ENCODE results near the gene BMP2. TPM values are rescaled to one million over a fixed set of nuclear protein-coding genes. Genes with fewer than 3 reads are reported as not detected.

The BMP2 gene
- total RNA-seq, 6 donors from 2014 or later = 11.5 to 90.0 (median 29.2) TPM

DNA sequence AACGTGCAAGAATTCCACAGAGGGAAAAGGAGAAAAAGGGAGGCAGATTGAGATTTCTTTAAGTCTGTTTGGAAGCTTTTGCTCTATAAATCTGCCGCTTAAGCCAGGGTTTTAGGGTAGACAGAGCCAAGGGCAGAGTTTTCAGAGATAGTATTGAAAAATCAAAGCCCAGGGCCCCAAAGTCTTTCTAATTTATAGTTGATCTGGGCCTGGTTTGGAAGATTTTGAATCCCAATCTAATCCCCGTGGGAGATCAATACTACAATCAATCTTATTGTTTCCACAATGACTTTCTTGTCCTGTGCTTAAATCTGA is 3.3 kb downstream of the BMP2 start:
- TF ChIP-seq EP300 (IDR thresholded peaks at IDR 0.05) = no peak
- no peak for TF ChIP-seq POLR2AphosphoS5 (IDR thresholded peaks at IDR 0.05)
- TF ChIP-seq POLR2A (IDR thresholded peaks at IDR 0.05) = no peak
- TF ChIP-seq, protein P1, sequence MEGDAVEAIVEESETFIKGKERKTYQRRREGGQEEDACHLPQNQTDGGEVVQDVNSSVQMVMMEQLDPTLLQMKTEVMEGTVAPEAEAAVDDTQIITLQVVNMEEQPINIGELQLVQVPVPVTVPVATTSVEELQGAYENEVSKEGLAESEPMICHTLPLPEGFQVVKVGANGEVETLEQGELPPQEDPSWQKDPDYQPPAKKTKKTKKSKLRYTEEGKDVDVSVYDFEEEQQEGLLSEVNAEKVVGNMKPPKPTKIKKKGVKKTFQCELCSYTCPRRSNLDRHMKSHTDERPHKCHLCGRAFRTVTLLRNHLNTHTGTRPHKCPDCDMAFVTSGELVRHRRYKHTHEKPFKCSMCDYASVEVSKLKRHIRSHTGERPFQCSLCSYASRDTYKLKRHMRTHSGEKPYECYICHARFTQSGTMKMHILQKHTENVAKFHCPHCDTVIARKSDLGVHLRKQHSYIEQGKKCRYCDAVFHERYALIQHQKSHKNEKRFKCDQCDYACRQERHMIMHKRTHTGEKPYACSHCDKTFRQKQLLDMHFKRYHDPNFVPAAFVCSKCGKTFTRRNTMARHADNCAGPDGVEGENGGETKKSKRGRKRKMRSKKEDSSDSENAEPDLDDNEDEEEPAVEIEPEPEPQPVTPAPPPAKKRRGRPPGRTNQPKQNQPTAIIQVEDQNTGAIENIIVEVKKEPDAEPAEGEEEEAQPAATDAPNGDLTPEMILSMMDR (IDR thresholded peaks at IDR 0.05) = no peak
- no peaks in the 10 kb centered on the region for H3K27me3 ChIP-seq
- WGBS, 2 donors = 49 to 60% methylated on average over 3 of the region's 3 CpGs
- peaks cover 8 to 40% (median 14%) of the 10 kb centered on the region in 4 donors for H3K4me1 ChIP-seq
- H3K4me3 ChIP-seq = peak overlapping the region in 3 of 4 donors; percentile 79 to 85 (median 84)
- ATAC-seq (ENCODE audit: low FRiP score in 2 of 2) (no peak), DNase-seq (no peak)
- peaks cover 0 to 3% (median 0%) of the 10 kb centered on the region in 4 donors for H3K36me3 ChIP-seq
- H3K27ac ChIP-seq = no peak overlapping the region
- no peaks in the 10 kb centered on the region for H3K9me3 ChIP-seq

DNA sequence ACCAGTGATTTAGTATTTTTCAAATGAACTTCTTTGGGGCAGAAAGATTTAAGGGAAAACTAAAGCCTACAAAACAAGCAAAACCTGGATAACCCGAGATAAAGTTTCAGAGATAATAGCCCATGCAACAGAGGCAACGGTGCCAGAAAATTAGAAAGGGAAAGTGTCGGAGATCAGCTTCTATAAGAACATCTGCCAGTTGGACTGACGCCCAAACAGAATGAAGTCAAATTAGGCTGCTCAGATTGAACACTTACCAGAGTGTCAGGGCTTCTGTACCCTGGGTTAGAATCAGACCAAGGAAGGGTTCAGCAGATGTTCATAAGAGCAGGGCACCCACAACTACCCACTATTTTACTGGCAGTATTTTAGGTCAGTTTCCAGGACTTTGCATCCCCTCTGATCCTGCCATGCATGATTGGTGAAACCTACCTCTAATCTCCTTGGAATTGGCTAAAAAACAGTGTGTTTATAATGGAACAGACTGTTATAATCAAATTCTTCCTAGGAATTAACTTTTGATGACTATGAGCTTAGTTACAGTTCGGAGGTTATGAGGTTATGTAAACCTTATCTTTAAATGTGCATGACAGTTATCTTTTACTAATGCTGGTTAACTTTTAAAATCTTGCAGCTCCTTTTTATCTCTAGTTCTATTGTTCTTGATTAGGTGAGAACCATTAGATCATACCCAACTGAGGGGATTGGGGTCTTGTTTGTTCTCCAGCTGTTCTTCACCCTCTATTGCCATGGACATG is 13.1 kb downstream of the BMP2 start:
- DNase-seq (no peak), ATAC-seq (ENCODE audit: low FRiP score in 2 of 2) (no peak)
- Histone ChIP-seq H3K4me1 (peaks cover 0 to 12% (median 9%) of the 10 kb centered on the region in 4 donors), H3K4me3 (no peak overlapping the region), H3K36me3 (peaks cover 0 to 19% (median 9%) of the 10 kb centered on the region in 4 donors), H3K27me3 (no peaks in the 10 kb centered on the region), H3K9me3 (no peaks in the 10 kb centered on the region), H3K27ac (no peak overlapping the region)
- 69 to 74% methylated on average over 5 of the region's 5 CpGs for WGBS, 2 donors
- no peak for TF ChIP-seq POLR2A (IDR thresholded peaks at IDR 0.05)
- TF ChIP-seq, protein P1 (IDR thresholded peaks at IDR 0.05) = no peak
- no peak for TF ChIP-seq POLR2AphosphoS5 (IDR thresholded peaks at IDR 0.05)
- TF ChIP-seq EP300 (IDR thresholded peaks at IDR 0.05) = no peak

DNA sequence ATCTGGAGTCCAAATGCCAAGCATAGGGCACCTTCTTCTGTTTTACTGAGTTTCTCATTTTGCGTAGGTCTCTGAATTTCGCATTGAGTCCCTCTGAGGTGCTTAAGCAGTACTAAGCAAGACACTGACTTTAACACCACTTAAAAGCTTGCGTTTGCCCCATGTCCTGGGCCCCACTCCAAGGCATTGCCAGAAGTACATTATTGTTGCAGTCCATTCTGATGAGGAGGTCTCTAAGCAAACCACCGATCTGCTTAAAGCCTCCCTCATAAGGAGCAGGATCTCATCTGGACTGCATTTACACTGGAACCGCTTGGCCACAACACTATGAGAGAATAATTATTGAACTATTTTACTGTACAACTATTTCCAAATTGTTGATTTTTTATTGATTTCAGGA is 16.3 kb downstream of the BMP2 start:
- TF ChIP-seq POLR2A (IDR thresholded peaks at IDR 0.05) (no peak), EP300 (IDR thresholded peaks at IDR 0.05) (no peak), POLR2AphosphoS5 (IDR thresholded peaks at IDR 0.05) (no peak)
- TF ChIP-seq, protein P1 (IDR thresholded peaks at IDR 0.05) = no peak
- H3K4me3 ChIP-seq = no peak overlapping the region
- H3K27ac ChIP-seq = no peak overlapping the region
- DNase-seq (peak in 1 of 2 donors; percentile 24), ATAC-seq (ENCODE audit: low FRiP score in 2 of 2) (peak; percentile 17 to 66)
- 66 to 76% methylated on average over 5 of the region's 5 CpGs for WGBS, 2 donors
- H3K36me3 ChIP-seq = peaks cover 0 to 6% (median 2%) of the 10 kb centered on the region in 4 donors
- H3K27me3 ChIP-seq = no peaks in the 10 kb centered on the region
- peaks cover 0 to 12% (median 9%) of the 10 kb centered on the region in 4 donors for H3K4me1 ChIP-seq
- no peaks in the 10 kb centered on the region for H3K9me3 ChIP-seq

DNA sequence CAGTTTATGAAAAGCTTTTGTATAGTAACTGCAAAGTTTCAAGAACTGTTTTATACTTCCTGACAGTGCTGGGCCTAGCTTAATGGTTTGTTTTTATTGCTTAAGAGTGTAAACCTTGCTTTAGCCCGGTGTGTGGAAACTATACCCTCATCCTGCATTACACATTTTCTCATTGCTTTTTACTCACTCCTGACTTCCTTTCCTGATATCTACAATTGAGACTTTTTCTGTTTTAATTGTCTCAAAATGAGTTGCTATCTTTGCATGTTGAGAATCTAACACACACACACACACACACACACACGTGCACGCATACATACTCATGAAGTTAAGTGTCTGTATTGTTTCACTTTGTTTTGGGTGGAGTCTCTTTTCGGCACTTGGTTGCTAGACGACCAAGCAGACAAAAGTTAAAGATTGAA is 16.7 kb downstream of the BMP2 start:
- TF ChIP-seq, protein P1 (IDR thresholded peaks at IDR 0.05) = no peak
- TF ChIP-seq POLR2A (IDR thresholded peaks at IDR 0.05) (no peak), POLR2AphosphoS5 (IDR thresholded peaks at IDR 0.05) (no peak), EP300 (IDR thresholded peaks at IDR 0.05) (no peak)

More for the DNA sequence above, 16.7 kb downstream of the BMP2 start:
- Histone ChIP-seq H3K36me3 (peaks cover 0 to 2% (median 1%) of the 10 kb centered on the region in 4 donors), H3K27ac (no peak overlapping the region), H3K27me3 (no peaks in the 10 kb centered on the region), H3K4me3 (no peak overlapping the region), H3K9me3 (no peaks in the 10 kb centered on the region), H3K4me1 (peaks cover 0 to 12% (median 9%) of the 10 kb centered on the region in 4 donors)
- peak; percentile 53 to 65 for ATAC-seq (ENCODE audit: low FRiP score in 2 of 2)
- no peak for DNase-seq
- 38 to 45% methylated on average over 5 of the region's 5 CpGs for WGBS, 2 donors

Data from upper lobe of left lung (tissue), 6 donors.